Raji (cell line): ENCODE measurements around the gene LRSAM1.

Source experiments
- POLR2A ChIP-seq: IDR thresholded peaks from 2 replicates; pipeline ENCODE4 v1.6.1; 2011; ENCODE audit warnings: low read depth, low read length, control low read depth; ENCODE audit not compliant: insufficient read depth

Gene LRSAM1

DNA sequence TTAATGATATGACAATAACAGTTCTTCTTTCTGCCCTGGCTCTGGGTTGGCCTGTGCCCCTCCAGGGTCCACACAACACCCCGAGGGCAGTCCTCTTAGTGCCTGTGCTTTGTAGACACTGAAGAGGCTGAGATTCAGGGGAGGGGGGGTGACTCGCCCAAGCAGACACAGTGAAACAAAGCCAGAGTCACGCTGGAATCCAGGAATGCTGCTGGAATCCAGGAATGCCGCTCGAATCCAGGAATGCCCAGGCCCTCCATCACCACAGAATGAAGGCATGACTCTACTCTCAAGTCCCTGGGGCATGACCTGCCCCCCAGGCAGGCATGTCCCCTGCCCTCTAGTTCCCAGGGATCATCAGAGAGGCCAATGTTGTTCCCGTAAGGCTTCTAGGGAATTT is 73.1 kb downstream of the LRSAM1 start:
- no peak for TF ChIP-seq POLR2A

DNA sequence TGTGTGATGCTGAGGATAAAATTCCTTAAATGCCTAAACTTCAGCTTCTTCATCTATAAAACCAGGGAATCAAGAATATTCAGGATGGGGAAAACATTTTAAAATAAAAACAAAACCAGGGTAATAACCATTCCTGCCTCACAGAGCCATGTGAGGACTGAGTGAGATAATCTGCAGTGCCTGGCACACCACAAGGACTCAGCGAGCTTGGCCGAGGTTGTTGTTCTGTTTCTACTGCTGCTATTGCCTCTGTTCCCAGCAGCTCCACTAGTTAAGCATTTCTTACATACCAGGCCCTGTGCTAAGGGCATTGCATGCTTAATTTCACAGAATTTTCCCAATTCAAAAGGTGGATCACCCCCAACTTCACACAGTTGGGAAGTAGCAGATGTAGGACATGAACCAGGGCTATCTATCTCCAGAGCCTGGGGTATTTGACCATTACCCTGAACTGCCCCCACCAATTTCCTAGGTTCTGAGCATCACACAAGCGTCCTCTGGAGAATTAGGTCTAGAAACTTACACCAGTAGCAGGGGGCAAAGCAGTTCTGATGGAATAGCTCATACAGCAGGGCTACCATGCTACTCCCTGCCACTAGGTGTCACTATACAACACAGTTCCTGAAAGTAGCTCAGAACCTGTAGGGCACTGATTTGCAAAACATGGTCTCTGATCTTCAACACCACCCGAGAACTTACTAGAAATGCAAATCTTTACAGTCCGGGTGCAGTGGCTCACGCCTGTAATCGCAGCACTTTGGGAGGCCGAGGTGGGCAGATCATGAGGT is 74.3 kb downstream of the LRSAM1 start:
- no peak for TF ChIP-seq POLR2A

DNA sequence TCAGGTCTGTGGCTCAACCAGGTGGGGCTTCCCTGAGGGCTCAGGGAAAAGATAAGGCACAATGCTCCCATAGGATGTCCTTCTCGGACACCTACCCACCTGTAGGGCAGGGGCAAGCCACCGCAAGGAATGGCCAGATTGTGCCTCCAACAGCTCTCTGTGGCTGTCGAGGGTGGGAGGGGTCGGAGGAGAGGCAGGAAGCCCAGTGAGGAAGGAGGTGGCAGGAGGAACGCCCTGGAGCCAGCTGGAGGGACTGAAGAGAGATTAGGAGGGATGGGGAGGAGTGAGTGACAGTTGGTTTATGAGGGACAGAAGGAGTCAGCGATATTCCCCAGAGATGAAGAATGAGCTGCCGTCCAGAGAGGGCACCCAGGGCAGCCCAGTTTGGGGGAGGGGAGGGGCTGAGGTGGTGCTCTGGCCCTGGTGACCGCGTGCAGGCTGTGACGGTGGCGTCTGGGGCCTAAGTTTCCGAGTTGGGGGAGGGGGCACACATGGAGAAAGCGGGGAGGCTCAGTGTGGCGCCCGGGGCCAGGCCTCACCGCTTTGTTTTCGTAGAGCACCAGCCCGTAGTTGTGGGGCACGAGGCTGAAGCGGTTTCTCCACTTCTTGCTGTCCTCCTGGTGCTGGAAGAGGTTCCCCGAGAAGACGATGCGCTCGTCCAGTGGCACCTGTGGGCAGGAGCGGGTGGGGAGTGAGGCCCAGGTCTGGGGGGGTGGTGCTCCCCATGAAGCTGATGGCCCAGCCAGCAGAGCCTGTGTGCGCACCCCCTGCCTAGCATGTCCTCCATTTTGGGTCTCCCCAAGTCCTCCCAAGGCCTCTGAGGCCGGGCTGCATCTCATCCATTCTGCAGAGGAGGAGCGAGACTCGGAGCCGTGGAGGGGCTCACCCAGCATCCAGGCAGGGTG is 75.6 kb downstream of the LRSAM1 start:
- no peak for TF ChIP-seq POLR2A

DNA sequence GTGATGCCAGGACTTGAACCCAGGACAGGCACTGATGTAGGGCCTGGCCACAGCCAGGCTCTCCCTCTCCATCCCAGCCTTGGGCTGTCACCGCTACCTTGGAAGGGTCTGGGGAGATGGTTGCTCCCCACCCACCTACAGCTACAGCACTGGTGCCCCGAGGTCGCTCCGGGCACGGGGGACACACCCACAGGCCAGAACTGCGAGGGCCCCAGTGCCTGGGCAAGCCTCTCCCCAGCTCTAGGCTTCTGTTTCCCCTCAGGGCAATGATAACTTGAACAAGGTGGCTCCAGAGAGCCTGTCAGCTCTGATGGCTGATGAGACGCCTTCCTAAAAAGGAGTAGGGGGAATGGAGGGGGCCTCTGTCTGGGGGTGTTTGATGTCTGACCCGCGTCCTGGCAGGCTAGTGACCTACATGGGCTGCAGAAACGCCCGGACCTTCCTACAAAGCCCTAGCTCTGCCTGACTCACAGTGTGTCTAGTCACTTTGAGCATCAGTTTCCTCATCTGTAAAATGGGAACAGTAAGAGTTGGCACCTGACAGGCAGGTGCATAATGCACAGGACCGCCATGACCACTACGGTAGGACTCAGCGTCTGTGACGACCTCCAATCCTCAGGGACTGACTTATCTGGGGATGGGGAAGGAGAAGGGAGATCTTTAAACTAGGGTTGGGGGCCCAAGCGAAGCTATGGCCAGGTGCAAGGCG is 76.4 kb downstream of the LRSAM1 start:
- no peak for TF ChIP-seq POLR2A

DNA sequence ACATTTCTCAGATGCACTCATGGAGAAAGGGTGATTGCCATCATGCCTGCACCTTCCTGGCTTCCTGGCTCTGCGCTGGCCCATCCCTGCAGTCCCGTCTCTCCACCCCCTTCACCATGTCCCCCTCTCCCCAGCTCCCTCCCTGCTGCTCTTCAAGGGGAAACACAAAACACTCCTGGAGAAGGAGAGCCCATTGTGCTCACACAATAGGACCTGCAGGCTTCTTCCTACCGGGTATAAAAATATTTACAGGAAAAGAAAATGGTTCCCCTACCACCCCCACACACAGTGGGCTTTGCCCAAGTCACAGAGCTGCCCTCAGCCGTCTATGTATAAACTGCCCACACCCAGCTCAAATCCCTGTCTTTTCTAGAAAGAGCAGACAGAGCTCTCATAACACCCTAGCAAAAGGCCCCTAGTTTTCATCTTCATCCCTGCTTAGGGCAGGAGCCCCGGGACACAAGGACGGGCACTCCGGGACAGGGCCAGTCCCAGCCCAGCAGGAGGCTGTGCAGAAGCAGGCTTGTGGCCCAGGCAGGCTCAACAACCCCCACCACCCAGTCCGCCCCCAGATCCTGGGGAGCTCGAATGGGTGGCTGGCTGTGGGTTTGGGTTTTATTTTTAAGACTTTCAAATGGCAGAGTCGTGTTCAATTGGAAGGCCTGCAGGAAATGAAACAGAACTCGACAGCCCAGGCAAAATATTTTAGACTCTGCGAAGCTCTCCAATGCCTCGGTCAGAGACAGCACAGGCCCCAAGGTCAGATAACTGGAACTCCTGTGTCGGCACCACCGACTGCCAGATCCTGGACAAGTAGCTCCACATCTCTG is 77.3 kb downstream of the LRSAM1 start:
- no peak for TF ChIP-seq POLR2A

DNA sequence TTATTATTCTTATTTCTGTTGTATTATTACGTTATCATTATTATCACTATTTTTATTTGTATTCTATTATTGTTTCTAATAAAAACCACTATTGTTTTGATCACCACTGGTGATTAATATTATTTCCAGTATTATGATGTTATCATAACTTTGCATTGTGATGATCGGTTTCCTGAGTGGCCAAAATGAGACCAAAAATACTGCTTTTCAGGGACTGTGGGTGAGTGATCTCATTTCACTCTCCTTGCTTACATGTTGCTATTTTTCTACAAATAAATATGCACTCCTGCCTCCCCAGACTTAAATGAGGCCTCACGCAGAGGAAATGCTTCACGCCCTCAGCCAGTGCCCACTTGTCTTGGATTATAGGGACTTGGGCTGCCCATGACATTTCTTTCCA is 78.4 kb downstream of the LRSAM1 start:
- TF ChIP-seq POLR2A: no peak

DNA sequence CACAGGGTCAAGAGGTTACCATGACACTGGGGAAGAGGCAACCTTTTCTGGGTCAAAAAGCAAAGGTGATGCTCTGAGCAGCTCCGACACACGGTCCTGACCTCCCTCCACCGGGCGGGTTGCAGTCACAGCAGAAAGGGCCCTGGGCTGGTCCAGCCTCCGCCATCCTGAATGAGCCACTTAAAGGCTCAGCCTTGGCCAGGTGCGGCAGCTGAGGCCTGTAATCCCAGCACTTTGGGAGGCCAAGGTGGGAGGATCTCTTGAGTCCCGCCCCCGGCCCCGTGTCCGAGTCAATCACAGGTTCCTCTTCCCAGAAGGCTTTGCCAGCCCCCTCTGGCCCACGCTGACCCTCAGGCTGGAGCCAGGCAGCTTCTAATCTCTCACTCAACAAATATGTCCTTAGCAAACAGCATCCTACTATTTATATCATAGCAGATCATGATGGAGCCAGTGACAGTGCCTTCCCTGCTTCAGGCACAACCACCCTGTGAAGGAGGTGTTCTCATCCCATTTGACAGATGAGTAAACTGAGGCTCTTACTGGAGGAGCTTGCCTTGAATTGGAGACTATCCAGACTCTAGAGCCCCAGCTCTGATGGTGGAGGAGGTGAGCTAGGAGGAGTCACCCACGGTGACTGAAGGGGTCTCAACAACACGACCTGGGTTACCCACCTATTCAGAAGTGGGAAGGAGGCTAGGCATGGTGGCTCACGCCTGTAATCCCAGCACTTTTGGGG is 79.1 kb downstream of the LRSAM1 start:
- TF ChIP-seq POLR2A: no peak

DNA sequence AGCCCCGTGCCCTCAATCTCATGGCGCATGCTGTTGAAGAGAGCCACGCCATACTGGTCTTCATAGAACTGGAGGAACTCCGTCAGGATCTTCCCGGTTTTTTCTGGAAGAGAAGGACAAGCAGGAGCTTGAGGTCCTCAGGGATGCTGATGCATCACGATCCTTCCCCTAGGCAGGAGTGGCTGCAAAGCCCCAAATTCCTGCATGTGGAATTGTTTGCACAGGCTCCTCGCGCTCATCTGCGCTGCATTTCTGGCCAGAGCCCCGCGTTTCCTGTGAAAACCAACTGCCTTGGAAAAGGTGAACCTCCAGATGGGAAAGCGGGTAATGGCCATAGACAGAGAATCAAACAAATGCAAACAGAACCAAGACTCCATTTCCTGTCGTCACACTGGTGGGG is 80.4 kb downstream of the LRSAM1 start:
- no peak for TF ChIP-seq POLR2A

DNA sequence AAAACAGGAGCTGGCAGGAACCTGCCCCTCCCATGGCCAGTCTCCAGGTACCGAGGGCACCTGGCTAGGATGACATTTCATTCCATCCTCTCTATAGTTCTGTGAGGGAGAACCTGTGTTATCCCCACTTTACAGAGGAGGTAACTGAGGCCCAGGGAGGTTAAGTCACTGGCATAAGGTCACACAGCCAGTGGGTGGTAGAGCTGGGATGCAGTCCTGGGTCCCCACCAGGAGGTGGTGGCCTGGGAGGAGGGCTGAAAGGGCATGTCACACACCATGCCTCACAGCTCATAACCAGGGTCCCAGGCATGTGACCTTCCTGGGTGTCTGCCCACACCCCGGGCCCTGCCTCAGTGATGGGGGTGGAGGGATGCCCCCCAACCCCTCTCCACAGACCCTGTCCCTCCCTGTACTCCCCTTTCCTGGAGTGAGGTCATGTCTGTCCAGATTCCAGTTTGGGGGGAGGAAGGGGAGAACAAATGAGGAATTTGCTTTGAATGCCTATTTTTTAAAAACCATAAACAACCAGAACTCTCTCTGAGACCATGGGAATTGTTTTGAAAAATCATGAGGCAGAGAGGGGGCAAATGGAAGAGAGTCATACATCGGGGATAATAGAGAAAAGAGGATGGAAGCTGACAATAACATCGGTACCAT is 83.1 kb downstream of the LRSAM1 start:
- TF ChIP-seq POLR2A: no peak

DNA sequence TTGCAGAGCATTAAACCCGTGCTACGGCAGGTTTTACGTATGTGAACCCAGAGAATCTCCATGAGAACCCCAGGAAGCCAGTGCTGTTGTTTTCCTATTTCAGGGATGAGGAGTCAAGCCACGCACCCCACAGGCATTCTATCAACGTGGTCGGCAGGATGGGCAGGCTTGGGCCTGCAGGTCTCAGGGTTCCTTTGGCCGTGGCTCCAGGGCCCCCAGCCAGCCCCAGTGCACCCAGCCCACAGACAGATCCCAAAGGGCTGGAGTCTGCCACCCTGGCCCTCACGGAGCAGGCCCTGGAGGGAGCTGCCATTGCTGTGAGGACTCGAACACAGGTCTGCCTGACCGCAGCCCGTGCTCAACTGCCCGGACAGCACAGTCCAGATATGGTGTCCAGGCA is 83.6 kb downstream of the LRSAM1 start:
- no peak for TF ChIP-seq POLR2A

DNA sequence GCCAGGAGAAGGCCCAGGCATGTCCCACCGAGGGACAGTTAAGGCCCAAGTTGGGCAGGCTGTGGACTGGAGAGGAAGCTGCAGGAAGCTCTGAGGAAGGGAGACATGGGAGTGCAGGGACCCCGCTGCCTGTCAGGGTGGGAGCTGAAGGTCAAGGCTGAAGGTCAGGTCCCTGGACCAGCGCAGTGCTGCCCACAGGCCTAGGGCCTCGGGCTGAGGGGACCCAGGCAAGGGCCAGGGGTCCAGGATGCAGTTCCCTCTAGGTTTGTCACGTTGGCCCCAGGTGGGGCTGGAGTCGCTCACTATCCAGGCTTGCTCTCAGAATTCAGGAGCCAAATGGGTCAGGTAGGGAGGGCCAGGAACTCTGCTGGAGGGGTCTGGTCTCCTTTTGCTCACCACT is 84.1 kb downstream of the LRSAM1 start:
- no peak for TF ChIP-seq POLR2A

DNA sequence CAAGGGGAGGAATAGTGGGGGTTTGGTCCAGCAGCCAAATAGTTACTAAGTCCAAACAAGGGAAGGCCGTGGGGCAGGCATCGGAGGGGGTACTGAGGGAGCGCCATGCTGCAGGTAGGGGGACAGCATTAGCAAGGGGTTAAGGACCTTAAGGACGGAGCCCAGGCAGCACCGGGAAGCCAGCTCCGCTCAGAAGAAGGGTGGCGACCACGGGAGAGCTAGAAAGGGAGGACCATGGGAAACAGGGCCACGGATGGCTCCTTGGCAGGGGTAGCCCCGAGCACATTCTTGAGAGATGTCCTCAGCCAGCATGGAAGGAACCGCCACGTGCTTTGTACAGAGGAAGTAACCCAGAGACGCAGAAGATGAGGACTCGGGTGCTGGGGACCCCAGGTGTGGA is 84.5 kb downstream of the LRSAM1 start:
- TF ChIP-seq POLR2A: no peak

DNA sequence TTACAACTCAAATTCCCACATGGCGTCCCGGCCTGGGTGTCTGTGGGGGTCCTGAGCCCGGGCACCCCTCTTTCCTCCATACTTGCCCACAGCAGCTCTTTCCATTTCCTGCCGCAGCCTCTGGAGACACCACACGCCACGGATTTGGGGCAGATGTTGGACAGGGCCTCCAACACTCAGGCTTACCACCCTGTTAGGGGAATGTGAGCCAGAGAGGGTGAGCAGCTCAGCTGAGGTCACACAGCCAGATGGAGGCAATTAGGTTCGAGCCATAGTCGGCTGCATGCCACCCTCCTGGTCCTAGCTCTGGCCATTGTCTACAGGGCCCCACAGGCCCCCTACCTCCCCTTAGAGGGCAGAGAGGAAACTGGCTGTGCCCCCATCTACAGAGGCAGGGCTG is 85.2 kb downstream of the LRSAM1 start:
- TF ChIP-seq POLR2A: no peak

DNA sequence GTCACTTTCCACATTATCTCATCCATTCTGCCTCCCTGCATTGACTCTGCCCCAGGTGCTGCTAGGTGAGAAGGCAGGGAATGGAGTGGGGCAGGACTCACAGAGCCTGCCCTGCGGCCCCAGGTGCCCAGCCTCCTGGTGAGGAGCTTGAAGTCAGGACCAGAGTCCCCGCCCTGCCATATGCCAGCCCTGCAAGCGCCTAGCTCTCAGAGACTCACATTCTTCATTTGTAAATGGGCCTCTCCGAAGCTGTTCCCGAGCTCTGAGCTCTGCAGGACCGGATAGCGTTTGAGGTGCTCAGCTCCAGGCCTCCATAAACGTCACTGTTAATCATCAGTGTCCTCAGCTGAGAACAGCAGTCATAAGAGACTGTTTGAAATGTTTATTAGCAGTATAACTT is 85.7 kb downstream of the LRSAM1 start:
- no peak for TF ChIP-seq POLR2A
